ENCODE results near the gene PAK5.

- TF ChIP-seq CTCF (IDR thresholded peaks at IDR 0.05; ENCODE audit: insufficient read depth, low read depth, low read length): no peak
- no peak for TF ChIP-seq EZH2 (IDR thresholded peaks at IDR 0.05; ENCODE audit: insufficient read depth, low read length)
Observed at GRCh38 chr20:9555781-9556180, 283.1 kb downstream of the PAK5 start.
